HuH-7 (cell line): ENCODE results near the gene HOXC9.
A peak's percentile ranks its signal among the peaks of the same experiment; 100 is the strongest.

ENCODE experiments used
- DNase-seq: peaks from one replicate; pipeline ENCODE4 v3.0.0; 2011; ENCODE audit warnings: low spot score

HOXC9 gene

GRCh38 chr12:54015018-54015931 lies 15.3 kb downstream of the HOXC9 start:
- no peak for DNase-seq

- no peak for DNase-seq
These were observed 16.1 kb downstream of the HOXC9 start for GRCh38 chr12:54016051-54016450.

DNA sequence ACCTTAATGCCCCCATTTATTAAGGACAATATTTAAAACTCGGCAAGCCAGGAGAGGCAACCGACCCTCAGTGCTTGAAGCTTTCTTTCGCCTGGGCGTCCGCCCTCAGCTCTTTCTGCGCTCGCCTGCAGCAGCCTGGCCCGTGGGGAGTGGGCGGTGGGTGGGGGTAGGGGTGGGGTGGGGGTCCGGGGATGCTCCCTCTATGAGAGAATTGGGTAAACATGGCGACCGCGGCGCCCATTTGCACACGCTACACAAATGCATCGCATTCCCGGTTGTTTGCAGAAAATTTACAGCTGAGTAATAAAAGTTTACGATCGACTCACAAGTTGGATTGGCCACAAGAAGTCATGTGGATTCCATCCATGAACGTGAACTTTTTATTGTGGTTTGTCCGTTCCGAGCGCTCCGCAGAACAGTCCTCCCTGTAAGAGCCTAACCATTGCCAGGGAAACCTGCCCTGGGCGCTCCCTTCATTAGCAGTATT lies 16.6 kb downstream of the HOXC9 start:
- DNase-seq: peak; percentile 93

DNA sequence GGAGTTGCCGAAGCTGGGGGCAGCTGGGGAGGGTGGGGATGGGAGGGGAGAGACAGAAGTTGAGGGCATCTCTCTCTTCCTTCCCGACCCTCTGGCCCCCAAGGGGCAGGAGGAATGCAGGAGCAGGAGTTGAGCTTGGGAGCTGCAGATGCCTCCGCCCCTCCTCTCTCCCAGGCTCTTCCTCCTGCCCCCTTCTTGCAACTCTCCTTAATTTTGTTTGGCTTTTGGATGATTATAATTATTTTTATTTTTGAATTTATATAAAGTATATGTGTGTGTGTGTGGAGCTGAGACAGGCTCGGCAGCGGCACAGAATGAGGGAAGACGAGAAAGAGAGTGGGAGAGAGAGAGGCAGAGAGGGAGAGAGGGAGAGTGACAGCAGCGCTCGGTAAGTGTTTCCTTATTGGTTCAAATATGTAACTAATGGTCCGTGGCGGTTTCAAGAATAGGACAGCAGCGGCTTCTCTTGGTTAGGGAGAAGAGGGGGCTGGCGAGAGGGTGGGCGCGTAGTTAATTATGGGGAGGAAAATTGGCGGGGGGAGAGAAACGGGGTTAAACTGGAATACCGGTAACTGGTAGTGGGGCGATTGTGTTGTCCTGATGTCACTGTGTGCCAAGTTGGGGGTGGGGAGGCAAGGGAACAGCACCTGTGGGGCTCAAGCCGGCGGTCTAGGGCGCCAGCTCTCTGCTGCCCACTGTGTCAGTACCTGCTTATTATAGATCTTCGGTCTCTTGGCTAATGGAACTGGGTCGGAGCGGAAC lies 17.2 kb downstream of the HOXC9 start:
- DNase-seq: no peak

GRCh38 chr12:54017878-54018467 lies 18.0 kb downstream of the HOXC9 start:
- peak; percentile 97 for DNase-seq

GRCh38 chr12:54018468-54018984 lies 18.6 kb downstream of the HOXC9 start:
- no peak for DNase-seq

DNA sequence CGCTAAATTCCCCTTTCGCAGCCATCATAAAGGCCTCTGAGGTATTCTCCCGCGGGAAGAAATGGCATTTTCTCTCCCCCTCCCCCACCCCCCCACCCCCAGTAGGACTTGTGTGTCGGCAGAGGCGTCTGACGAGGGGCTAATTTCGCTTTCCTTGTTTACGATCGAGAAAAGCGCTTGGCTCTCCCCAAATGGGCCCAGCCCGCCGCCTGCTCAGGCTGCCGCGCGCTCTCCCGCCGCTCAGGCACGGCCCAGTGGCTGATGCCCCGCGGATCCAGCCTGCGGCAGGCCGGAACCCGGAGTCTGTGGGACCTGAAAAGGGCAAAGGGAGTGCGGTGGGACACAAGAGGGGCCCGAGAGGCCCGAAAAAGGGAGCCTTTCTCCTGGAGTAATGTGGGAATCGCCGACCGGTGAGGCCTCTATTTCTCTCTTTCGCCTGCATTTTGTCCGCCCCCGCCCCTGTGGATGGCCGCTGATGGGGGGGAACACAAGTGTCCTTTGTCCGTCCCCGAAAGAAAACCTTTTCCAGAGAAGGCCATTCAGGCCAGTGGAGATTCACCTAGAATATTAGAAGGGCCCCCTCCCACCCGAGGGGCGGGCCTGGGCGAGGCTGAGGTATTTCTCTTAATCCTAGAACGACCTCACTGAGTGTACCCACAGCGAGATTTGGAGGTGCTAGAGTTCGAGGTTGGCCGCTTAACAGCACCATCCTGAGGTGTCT lies 19.3 kb downstream of the HOXC9 start:
- no peak for DNase-seq

GRCh38 chr12:54019924-54020590 lies 20.1 kb downstream of the HOXC9 start:
- DNase-seq: no peak

- no peak for DNase-seq
These were observed 20.8 kb downstream of the HOXC9 start for GRCh38 chr12:54020591-54021405.

DNA sequence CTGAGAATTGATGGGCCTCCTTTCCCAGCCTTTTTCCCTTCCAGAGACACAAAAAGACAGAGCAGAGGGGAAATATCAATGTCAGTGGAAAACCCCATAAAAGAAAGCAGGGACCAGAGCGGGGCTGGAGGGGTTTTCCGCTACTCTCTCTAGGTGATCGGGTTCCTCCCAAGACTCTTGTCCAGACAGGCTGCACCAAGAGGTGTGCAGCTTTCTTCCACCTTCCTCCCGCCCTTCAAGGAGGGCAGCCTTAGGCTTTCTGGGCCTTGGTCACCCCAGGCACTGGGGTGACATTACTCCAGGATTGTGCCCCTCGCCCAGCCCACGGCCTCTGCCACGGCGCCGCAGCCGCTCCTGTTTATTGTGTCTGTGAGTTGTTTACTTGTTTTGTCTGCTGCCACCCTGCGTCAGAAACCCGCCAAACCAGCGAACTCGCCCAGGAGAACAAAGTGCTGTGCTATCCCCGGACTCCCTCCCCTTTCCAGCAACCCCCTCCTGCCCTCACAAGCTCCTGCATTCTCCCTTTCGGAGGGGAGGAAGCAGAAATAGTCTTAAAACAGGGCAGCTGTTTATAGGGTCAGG lies 21.6 kb downstream of the HOXC9 start:
- DNase-seq: no peak

DNA sequence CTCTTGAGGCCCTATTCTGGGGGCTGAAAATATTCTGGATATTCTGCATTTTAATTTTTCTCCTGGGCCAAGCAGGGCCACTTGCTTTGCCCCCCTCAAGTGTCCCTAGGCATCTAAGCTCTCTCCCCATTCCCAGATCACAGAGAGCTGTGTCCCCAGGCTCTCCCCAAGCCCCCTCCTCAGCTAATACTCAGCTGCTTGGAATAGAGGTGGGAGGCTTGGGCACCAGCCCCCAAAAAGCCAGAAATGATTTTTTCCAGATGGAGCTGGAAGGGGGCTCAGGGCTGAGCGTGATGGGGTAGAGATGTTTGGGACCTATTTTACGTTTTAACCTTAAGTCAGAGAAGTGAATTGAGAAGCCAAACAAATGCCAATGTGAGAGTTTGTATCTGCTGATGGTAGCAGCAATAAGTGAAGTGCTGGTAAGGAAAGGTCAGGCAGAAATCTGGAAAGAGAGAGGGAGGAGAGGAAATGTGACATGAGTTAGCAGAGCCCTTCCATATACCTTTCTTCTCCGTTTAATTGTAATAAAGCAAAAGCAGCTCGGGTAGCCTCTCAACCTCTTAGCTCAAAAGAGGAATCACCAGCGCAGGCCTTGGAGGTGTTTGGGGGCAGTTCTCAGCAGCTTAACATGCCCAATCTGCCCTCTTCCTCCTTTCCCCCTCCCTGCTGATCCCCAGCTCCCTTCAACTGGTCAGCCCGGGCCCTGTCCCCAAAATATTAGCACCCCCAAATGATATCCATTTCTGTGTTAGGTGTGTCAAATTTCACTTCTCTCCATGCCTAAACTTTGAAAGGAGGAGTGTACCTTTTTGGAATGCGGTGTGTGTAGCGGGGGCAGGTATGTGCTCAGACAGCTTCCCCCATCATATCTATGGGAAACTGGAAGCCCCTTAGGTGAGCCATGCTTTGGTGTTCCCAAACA lies 23.3 kb downstream of the HOXC9 start:
- DNase-seq: no peak

GRCh38 chr12:54024127-54024526 lies 24.2 kb downstream of the HOXC9 start:
- DNase-seq: no peak

DNA sequence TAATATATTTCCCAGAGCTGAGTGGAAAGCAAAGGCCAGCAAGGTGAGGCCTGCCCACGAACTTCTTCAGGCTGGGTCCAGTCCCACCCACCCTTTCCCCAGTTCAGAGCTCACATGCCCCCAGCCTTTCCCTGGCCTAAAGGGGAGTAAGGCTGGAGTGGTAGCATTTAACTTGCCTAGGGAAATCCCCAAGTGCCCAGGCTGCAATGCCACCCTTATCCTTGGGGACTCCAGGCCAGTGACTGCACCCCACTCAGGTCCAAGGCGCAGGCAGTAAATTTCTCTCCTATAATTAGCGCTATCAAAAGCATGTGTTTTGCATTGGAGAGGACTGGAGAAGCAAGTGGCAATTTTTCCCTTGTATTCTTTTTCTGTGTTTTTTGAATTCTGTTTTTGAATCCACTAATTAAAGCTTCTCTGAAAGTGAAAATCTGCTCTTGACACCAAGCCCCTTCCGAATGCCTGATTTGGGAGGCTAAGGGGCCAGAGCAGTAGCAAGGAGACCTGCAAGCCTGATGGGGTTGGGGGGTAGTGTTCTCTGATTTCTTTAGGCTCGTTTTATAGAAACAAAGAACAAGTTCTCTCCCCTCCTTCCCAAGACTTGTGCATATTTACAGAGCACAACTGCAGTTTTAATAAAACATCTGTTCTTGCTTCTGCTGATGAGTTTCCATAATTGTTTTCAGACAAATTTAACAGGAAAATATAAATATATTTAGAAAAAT lies 24.8 kb downstream of the HOXC9 start:
- DNase-seq: no peak

DNA sequence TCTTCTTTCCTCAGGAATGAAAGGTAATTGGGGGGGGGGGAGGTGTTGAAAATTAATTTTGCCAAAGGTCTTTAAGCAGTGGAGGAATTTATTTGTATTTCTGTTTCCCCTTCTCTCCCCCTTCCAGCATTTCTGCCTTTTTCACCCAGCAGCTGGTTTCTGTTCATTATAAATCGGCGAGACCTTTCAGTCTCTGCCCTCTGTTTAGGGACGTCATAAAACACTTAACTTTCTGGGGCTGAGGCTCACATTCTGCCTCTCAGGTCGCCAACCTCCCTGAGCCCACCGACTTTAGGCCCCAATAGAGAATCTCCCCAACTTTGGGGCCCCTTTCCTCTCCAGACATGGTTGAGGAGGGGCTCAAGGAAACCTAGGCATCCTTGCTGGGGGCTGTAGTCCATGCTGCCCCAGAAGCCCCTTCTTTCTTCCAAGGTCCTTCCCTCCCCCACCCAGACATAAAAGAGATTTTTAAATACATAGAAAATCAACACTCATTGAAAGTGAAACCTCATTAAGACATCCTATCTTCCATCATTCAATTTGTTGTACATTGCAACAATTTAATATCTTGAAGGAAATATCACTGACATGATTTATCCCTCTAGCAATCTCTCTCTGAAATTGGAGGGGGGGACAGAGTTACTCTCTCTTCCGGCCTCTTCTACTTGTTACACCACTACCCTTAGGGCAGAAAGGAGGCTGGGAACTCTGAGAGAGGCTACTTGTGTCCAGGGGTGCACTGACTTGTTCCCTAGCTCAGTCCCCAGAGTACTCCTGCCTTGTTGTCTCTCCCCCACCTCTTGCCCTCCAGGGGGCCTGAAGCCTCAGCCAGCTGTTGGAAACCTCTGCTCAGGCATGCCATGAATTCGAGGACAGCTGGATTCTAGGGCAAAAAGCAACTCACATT lies 25.8 kb downstream of the HOXC9 start:
- no peak for DNase-seq

GRCh38 chr12:54026640-54027441 lies 26.9 kb downstream of the HOXC9 start:
- DNase-seq: no peak

DNA sequence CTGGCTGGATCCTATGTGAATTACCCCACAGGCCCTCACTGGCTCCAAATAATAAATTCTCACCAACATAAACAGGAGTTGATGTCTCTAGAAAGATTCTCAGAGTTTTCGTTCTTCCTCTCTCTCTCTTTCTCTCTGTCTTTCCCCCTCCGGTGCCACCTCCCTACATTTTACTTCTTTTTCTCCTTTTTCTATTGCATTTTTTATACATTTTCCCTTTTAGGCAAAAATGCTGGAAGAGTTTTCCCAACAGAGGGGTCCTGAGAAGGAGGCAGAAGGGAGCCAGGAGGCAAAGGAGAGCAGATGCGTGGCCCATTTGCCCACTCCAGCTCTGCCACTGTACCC lies 27.5 kb downstream of the HOXC9 start:
- no peak for DNase-seq
